SKM-1 treated with dmso at 0.1 percent for 144 hours (cell line): ENCODE data around the gene EML6.
"Not testable (repeated sequence)": the region's sequence is repeated elsewhere in the genome, so short reads cannot be mapped to it uniquely, and the experiment has no call there.

Source experiments
- DNase-seq: peaks from one replicate; lab custom pipeline; 2025; ENCODE audit not compliant: unreplicated experiment; lab: John Stamatoyannopoulos, UW

EML6 gene

DNA sequence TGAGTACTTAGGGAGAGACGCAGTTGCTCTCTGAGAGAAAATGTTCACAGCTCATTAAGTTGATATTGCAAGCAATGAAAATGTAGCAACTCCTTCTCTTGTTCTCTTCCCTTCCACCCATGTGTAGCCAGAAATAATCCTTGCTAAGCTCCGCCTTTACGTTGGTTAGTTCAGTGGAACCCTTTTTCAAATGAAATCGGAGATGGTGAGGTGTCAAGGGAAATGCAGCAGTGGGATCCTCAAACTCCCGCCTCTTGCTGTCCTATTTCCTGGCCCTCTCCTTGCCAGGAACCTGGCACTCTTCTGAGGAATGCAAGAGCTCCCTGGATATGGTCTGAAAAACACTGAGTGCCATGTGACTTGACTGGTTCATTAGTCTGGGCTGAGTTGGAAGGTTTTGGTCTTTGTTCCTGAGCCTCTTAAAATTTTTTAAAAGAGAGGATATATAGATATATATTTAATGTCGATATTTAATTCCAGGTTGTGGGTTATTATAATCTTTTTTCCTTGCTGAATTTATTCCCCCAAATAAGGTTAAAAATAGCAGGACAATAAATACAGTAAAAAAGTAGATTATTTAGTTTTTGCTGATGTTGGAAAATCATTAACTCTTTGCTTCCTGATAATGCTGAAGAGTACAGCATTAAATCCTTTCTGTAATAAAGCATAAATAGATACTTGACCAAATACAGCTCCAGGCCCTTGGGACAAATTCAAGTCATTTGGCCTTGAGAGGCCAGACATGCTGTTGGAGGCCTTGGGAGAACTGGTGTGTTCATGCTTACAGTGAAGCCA is 116.2 kb downstream of the EML6 start:
- DNase-seq = no peak

- DNase-seq = no peak
These were observed 117.4 kb downstream of the EML6 start for GRCh38 chr2:54840559-54841468.

DNA sequence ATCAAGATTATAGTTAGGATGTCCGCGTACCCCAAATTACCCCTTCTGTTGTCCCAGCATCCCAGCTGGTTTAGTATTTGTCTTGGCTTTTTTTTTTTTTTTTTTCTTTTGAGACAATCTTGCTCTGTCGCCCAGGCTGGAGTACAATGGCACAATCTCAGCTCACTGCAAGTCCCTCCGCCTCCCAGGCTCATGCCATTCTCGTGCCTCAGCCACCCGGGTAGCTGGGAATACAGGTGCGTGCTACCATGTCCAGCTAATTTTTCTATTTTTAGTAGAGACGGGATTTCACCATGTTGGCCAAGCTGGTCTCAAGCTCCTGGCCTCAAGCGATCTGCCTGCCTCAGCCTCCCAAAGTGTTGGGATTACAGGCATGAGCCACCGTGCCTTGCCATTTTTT is 118.0 kb downstream of the EML6 start:
- DNase-seq = not testable (repeated sequence)

- no peak for DNase-seq
These were observed 121.6 kb downstream of the EML6 start for GRCh38 chr2:54845094-54845493.

DNA sequence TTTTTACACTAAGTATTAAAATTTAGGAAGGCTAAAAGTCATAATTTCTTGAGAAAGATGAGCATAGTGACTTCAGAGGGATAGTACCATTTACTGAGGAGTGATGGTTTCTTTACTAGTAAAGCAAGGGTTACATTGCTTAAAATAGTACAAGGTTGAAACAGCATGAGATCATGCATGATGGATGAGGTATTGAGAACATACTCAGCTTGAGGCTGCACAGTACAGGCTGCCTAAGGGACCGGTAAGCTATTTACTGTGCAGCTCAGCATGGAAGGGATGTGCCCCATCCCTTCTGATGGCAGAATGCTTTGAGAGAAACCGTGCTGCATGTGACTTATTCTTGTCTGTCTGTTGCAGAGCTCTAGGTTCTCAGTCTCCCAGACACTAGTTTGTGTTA is 122.1 kb downstream of the EML6 start:
- DNase-seq = no peak

DNA sequence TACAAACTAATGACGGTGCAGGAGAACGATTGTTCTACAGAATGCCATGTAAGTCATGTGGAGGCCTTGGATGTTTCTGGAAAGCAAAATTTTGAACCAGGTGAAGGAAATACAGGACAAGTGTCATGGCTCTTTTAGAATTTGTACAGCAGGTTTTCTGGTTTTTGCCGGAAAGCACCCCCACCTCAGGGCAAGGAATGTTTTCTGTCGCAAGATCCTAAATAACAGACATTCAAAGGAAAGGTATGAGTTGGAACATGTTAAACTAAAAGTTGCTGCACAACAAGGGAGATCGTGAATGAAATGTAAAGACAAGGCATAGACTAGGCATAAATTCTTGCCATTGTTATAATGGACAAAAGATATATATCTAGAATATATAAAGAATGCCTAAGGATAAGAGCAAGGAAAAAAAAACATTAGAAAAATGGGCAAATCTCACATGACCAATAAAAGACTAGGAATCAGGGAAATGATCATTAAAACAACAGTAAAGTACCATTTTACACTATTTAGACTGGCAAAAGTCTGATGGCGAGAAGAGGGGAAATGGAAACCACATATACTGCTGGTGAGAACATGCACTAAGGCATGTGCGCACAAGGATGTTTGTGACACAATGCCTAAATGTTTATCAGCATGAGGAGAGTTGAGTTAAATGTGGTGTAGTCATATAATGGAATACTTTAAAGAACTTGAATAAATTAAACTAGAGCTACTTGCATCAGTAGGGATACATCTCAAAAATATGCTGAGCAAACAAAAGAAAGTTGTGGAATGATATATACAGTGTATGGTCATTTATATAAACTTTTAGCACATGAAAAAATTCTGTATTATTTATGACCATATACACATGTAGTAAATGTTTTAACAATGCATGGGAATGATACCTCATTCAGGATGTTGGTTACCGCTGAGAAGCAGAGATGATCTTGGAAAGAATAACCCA is 127.0 kb downstream of the EML6 start:
- DNase-seq = no peak

DNA sequence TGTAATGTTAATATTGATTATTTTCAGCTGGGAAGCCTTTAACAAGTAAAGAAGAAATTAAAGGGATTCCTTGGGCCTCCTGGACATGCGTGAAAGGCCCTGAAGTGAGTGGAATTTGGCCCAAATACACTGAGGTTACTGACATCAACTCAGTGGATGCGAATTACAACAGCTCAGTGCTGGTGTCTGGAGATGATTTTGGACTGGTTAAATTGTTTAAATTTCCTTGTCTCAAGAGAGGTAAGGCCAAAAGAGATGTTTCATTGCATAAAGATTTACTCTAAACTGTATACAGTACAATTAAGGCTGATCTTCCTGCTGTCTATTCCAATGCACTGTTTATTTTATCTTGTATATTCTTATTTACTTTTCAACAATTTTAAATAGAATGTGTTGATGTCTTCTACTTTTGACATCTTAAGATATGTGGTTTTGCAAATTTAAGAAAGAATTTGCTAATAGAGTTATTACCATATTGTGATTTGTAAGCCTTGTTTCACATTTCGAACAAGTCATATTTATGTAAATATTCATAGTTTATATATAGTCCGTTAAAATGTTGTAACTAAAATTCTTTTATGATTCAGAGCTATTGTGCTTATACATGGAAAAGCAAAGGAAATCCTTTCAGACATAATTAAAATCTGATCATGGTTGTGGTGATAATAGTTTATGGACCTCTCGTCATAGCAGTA is 130.3 kb downstream of the EML6 start:
- DNase-seq = no peak

GRCh38 chr2:54855434-54855833 is 132.0 kb downstream of the EML6 start:
- no peak for DNase-seq

GRCh38 chr2:54858021-54858681 is 134.7 kb downstream of the EML6 start:
- peak; percentile 23 for DNase-seq

DNA sequence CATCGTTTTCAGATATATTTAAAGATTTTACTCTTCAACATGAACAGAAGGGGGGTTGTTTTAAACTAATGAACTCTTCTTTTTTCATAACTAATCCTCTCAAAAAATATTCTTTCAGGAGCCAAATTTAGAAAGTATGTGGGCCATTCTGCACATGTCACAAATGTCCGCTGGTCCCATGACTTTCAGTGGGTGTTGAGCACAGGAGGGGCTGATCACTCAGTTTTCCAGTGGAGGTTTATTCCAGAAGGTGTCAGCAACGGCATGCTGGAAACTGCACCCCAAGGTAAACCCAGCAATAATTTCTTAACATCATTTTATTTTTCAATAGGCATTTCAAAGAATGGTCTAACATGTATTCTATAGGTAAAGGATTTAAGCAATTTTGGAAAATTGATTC is 136.0 kb downstream of the EML6 start:
- no peak for DNase-seq

DNA sequence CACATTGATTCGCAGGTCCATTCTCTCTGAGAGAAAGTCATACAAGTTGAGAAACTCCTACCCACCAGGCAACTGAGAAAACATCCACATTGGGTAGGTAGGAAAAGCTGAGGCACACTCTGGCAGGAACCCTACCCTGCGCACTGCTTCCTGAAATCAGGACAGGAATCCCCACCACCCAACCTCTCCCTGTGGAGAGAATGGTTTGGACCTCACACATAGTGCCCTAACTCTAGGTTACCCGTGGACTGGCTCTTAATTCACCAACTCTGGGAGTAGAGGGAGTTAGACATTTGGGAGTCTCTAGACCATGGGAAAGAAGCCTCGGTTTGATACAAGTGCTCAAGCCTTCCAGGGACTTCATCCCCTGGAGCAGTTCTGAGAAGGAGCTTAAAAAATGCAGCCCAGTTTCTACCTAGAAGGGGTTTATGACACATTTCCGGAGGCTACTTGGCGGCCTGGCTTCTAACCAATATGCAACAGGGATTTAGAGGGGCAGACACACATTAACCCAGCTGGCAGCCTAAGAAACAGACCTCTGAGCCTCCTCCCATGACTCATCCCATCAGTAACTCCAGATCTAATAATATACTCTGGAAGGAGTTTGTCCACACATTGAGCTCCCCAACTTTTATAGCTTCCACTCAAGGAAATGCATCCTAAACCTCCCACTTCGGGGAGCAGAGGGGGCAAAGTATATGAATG is 136.7 kb downstream of the EML6 start:
- DNase-seq = no peak

GRCh38 chr2:54862229-54862628 is 138.8 kb downstream of the EML6 start:
- no peak for DNase-seq

- no peak for DNase-seq
These were observed 139.3 kb downstream of the EML6 start for GRCh38 chr2:54862742-54863141.

DNA sequence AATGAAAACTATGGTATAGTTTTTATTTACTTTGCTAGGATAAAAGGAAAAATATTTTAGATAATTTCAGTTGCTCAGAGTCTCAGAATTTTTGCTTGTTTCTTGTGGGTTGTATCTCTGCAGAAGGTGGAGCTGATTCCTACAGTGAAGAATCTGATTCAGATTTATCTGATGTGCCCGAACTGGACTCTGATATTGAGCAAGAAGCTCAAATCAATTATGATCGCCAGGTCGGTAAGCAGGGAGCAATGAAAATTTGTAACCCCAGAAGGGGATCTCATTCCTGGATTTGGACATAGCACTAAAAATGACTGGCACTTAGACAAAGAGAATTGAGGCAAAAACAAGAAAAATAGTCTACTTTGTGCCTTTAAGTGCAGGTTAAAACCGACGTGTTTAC is 140.2 kb downstream of the EML6 start:
- DNase-seq = no peak

- no peak for DNase-seq
These were observed 140.6 kb downstream of the EML6 start for GRCh38 chr2:54864096-54864495.

GRCh38 chr2:54864727-54865126 is 141.3 kb downstream of the EML6 start:
- peak; percentile 33 for DNase-seq

DNA sequence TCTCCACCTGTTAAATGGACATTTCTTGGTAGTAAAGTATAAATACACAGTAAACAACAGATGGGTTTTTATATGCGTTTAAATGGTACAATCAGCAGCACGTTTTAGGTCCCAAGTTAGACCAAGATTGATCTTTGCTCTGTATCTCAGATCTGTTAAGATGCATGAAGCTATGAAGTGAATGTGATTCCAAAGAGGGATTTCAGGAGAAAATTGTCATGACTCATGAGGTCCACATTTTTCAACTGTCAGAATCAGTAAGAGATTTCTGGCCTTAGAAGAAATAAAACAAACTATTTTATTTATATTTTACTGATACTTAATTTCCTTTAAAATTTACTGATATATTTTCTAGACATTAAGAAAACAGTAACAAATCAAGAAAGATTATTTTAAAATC is 142.7 kb downstream of the EML6 start:
- DNase-seq = no peak

DNA sequence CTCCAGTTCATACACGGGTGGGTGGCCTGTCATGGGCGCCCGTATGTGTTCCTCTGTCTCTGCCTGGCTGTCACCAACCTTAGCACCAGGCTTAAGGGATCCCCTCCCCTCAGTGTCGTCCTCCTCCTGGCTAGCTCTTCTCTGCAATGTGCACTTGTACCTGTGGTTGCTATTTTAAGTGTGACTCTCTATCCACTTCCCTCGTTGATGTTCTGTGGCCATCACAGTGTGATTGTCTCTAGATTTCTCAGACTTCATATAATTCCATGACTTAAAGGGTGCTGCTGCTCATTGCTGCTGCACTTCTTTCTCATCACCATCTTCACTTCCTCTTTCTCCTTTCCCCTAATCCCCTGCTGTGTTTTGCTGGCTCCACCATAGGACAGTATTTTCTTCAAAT is 143.4 kb downstream of the EML6 start:
- peak; percentile 64 for DNase-seq

GRCh38 chr2:54867457-54867856 is 144.0 kb downstream of the EML6 start:
- no peak for DNase-seq
